Tibial artery (tissue), 4 donors: ENCODE measurements around the gene BACH2.

ENCODE experiments used
- DNase-seq, 2 donors: peaks; one replicate each; pipeline ENCODE4 v3.0.0-alpha.2; 2019
- H3K27ac ChIP-seq, 2 donors: fragments of 200-600 bp; sonication (generic) in 1 of 2; 1 replicate in 1 of 2; 2 replicates in 1 of 2; pipeline ENCODE4 v1.5.1; 2018 to 2019; ENCODE audit warnings: mild to moderate bottlenecking in 1 of 2
- H3K27me3 ChIP-seq, 2 donors: fragments of 200-600 bp; sonication (generic) in 1 of 2; one replicate each; pipeline versions ENCODE4 v1.5.1 to v1.6.0; 2016 to 2019
- H3K36me3 ChIP-seq, 3 donors: fragments of 200-600 bp; sonication (generic) in 2 of 3; one replicate each; pipeline ENCODE4 v1.5.1; 2016 to 2019; ENCODE audit warnings: mild to moderate bottlenecking in 2 of 3
- H3K4me1 ChIP-seq, 4 donors: fragments of 200-600 bp; sonication (generic) in 2 of 4; 1 replicate in 3 of 4; 2 replicates in 1 of 4; pipeline ENCODE4 v1.5.1; 2016 to 2019
- H3K4me3 ChIP-seq, 2 donors: fragments of 200-600 bp; sonication (generic) in 1 of 2; 1 replicate in 1 of 2; 2 replicates in 1 of 2; pipeline ENCODE4 v1.5.1; 2018 to 2019; ENCODE audit warnings: mild to moderate bottlenecking in 2 of 2
- H3K9me3 ChIP-seq, 3 donors: fragments of 200-600 bp; sonication (generic) in 1 of 3; one replicate each; pipeline ENCODE4 v1.5.1; 2016 to 2019
- intact Hi-C: fragments of 100-400 bp; cut with DNase I; formaldehyde crosslinking; loops from one replicate; pipeline ENCODE4 v1.15.0; 2023; ENCODE audit warnings: low total_unique reads
- TF ChIP-seq, protein P1 (sequence below), 2 experiments: fragments of 200-600 bp in 1 of 2; fragments of 450-650 bp in 1 of 2; IDR thresholded peaks; one replicate each; pipeline ENCODE4 v1.5.1; 2017 to 2019; ENCODE audit warnings: antibody characterized with exemption in 2 of 2, mild to moderate bottlenecking in 1 of 2, moderate library complexity in 1 of 2

BACH2 gene

GRCh38 chr6:90329386-90330077 lies 32.9 kb upstream of the BACH2 start:
- Histone ChIP-seq H3K36me3 (no peaks in the 10 kb centered on the region), H3K27ac (no peak overlapping the region), H3K9me3 (no peaks in the 10 kb centered on the region), H3K4me3 (no peak overlapping the region), H3K4me1 (no peaks in the 10 kb centered on the region), H3K27me3 (no peaks in the 10 kb centered on the region)
- intact Hi-C loops = no loop called here
- TF ChIP-seq, protein P1, sequence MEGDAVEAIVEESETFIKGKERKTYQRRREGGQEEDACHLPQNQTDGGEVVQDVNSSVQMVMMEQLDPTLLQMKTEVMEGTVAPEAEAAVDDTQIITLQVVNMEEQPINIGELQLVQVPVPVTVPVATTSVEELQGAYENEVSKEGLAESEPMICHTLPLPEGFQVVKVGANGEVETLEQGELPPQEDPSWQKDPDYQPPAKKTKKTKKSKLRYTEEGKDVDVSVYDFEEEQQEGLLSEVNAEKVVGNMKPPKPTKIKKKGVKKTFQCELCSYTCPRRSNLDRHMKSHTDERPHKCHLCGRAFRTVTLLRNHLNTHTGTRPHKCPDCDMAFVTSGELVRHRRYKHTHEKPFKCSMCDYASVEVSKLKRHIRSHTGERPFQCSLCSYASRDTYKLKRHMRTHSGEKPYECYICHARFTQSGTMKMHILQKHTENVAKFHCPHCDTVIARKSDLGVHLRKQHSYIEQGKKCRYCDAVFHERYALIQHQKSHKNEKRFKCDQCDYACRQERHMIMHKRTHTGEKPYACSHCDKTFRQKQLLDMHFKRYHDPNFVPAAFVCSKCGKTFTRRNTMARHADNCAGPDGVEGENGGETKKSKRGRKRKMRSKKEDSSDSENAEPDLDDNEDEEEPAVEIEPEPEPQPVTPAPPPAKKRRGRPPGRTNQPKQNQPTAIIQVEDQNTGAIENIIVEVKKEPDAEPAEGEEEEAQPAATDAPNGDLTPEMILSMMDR (IDR thresholded peaks at IDR 0.05) = no peak
- no peak for DNase-seq

DNA sequence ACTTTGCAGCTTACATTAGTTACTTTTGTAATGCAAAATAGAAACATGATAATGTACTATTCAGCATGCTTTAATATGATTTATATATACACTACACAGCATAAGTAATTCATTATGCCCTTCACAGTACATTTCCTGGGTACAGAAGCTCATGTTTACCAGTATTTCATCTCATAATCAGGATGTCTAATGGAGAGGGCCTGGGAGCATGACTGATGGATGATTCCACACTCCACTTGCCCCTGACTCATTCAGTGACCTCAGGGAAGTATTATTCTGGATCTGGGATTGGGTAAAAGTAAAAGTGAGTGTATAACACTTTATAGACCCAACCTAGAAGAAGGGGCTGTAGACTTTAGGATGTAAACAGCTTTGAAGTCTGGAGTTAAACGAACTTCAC lies 31.4 kb upstream of the BACH2 start:
- Histone ChIP-seq H3K27ac (no peak overlapping the region), H3K9me3 (no peaks in the 10 kb centered on the region), H3K4me3 (no peak overlapping the region), H3K4me1 (no peaks in the 10 kb centered on the region), H3K36me3 (no peaks in the 10 kb centered on the region), H3K27me3 (no peaks in the 10 kb centered on the region)
- TF ChIP-seq, protein P1 (IDR thresholded peaks at IDR 0.05) = no peak
- no peak for DNase-seq
- intact Hi-C loops = no loop called here

DNA sequence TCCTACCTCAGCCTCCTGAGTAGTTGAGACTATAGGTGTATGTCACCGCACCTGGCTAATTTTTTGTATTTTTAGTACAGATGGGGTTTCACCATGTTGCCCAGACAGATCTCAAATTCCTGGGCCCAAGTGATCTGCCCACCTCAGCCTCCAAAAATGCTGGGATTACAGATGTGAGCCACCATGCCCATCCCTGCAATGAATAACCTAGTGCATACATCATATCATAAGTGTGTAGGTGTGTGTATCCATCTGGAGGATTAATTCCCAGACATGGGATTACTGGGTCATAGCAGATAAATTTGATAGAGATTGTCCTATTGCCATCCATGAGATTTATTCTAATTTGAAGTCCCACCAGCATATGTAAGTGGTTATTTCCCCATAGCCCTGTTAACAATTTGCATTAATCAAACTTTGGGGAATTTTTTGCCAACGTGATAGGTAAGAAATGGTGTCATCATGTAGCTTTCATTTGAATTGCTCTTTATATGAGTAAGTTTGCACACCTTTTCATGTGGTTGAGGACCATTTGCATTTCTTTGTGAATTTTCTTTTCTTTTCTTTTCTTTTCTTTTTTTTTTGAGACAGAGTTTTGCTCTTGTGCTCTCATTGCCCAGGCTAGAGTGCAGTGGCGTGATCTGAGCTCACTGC lies 29.9 kb upstream of the BACH2 start:
- H3K27ac ChIP-seq = no peak overlapping the region
- intact Hi-C loops = no loop called here
- H3K27me3 ChIP-seq = no peaks in the 10 kb centered on the region
- DNase-seq = no peak
- no peak overlapping the region for H3K4me3 ChIP-seq
- H3K9me3 ChIP-seq = no peaks in the 10 kb centered on the region
- TF ChIP-seq, protein P1 (IDR thresholded peaks at IDR 0.05) = no peak
- no peaks in the 10 kb centered on the region for H3K4me1 ChIP-seq
- H3K36me3 ChIP-seq = no peaks in the 10 kb centered on the region

- Histone ChIP-seq H3K4me1 (no peaks in the 10 kb centered on the region), H3K4me3 (no peak overlapping the region), H3K27me3 (no peaks in the 10 kb centered on the region), H3K27ac (no peak overlapping the region), H3K36me3 (no peaks in the 10 kb centered on the region), H3K9me3 (no peaks in the 10 kb centered on the region)
- TF ChIP-seq, protein P1 (IDR thresholded peaks at IDR 0.05) = no peak
- DNase-seq = no peak
- intact Hi-C loops = no loop called here
Measured at GRCh38 chr6:90323706-90324105, 27.1 kb upstream of the BACH2 start.

DNA sequence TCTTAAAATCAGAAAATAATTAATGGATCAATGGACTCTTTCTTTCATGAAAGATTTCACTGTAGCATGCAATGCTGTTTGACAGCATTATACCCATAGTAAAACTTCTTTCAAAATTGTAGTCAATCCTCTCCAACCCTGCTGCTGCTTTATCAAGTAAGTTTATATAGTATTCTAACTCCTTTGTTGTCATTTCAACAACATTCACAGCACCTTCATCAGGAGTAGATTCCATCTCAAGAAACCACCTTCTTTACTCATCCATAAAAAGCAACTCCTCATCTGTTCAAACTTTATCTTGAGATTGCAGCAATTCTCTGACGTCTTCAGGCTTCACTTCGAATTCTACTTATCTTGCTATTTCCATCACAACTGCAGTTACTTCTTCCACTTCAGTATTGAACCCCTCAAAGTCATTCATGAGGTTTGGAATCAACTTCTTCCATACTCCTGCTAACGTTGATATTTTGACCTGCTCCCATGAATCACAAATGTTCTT lies 26.4 kb upstream of the BACH2 start:
- H3K9me3 ChIP-seq = no peaks in the 10 kb centered on the region

More for the DNA sequence above, 26.4 kb upstream of the BACH2 start:
- Histone ChIP-seq H3K4me1 (no peaks in the 10 kb centered on the region), H3K27ac (no peak overlapping the region), H3K36me3 (no peaks in the 10 kb centered on the region), H3K27me3 (no peaks in the 10 kb centered on the region), H3K4me3 (no peak overlapping the region)
- TF ChIP-seq, protein P1 (IDR thresholded peaks at IDR 0.05) = no peak
- intact Hi-C loops = no loop called here
- DNase-seq = no peak
